GM12878 (cell line): ENCODE measurements around the gene RPL26. TPM values are rescaled to one million over a fixed set of nuclear protein-coding genes. Genes with fewer than 3 reads are reported as not detected.

Experiments used
- ATAC-seq: fragments of 200-7000 bp; cut with Tn5 transposase; 3 replicates; pipeline ENCODE4 v1.9.1; 2020; ENCODE audit warnings: mild to moderate bottlenecking, moderate library complexity
- BruUV-seq: library from RNA; stranded (reverse); fragments of 400-500 nt; replicated peaks from 2 replicates; lab custom pipeline; 2021; lab: Mats Ljungman, UMichigan
- CTCF ChIA-PET: fragments of 300-600 bp; sonication (Branson Sonifier 250); formaldehyde crosslinking; extraction: SDS; loops from one replicate; lab custom pipeline; 2021; ENCODE audit warnings: inconsistent platforms; lab: Yijun Ruan, JAX
- POLR2A ChIA-PET: fragments of 350-600 bp; formaldehyde crosslinking; extraction: SDS; loops from one replicate; lab custom pipeline; 2021; ENCODE audit warnings: inconsistent platforms; lab: Charles Lee
- RAD21 ChIA-PET: fragments of 300-600 bp; sonication (Branson Sonifier 250); formaldehyde crosslinking; loops from one replicate; lab custom pipeline; 2023; ENCODE audit warnings: antibody characterized with exemption; ENCODE audit not compliant: unreplicated experiment; lab: Charles Lee
- SMC1A ChIA-PET: fragments of 300-600 bp; sonication (Branson Sonifier 250); formaldehyde crosslinking; loops from one replicate; lab custom pipeline; 2023; ENCODE audit not compliant: unreplicated experiment, uncharacterized antibody; lab: Charles Lee
- DNase-seq: peaks from one replicate; pipeline ENCODE4 v3.0.0-alpha.2; 2011; ENCODE audit warnings: low read depth, low spot score
- FAIRE-seq: peaks from 3 replicates; lab custom pipeline; 2011; peaks lifted over from hg19 to GRCh38; lab: Jason Lieb, UNC
- H2AFZ ChIP-seq: 2 replicates; pipeline ENCODE4 v1.6.0; 2011; ENCODE audit warnings: low read depth, low read length, control low read depth; ENCODE audit not compliant: control insufficient read depth
- H3K27ac ChIP-seq: 2 replicates; pipeline ENCODE4 v1.5.1; 2011; ENCODE audit warnings: control low read depth; ENCODE audit not compliant: control insufficient read depth, insufficient read depth
- H3K27me3 ChIP-seq, 2 experiments: replicated peaks in 1 of 2; 2 replicates each; pipeline versions ENCODE4 v1.6.0 to v1.6.1; 2011; ENCODE audit warnings: low read length in 1 of 2; ENCODE audit not compliant: control insufficient read depth in 2 of 2, insufficient read depth in 2 of 2
- H3K36me3 ChIP-seq, 2 experiments: 2 replicates each; pipeline ENCODE4 v1.5.1; 2011; ENCODE audit warnings: low read length in 1 of 2; ENCODE audit not compliant: control insufficient read depth in 2 of 2, insufficient read depth in 2 of 2
- H3K4me1 ChIP-seq: 2 replicates; pipeline ENCODE4 v1.6.1; 2011; ENCODE audit warnings: mild to moderate bottlenecking, low read length, moderate library complexity, mixed read lengths; ENCODE audit not compliant: control insufficient read depth, insufficient read depth
- H3K4me2 ChIP-seq: 2 replicates; pipeline ENCODE4 v1.6.0; 2011; ENCODE audit warnings: control low read depth; ENCODE audit not compliant: control insufficient read depth, insufficient read depth
- H3K4me3 ChIP-seq: fragments of 200-600 bp; sonication (generic); 2 replicates; pipeline ENCODE4 v1.5.1; 2016
- H3K79me2 ChIP-seq: 2 replicates; pipeline ENCODE4 v1.6.0; 2011; ENCODE audit warnings: low read length; ENCODE audit not compliant: control insufficient read depth, insufficient read depth
- H3K9ac ChIP-seq: 2 replicates; pipeline ENCODE4 v1.8.0; 2011; ENCODE audit warnings: low read length, control low read depth, mixed read lengths; ENCODE audit not compliant: control insufficient read depth, insufficient read depth
- H3K9me3 ChIP-seq: replicated peaks from 3 replicates; pipeline ENCODE4 v1.5.1; 2011; ENCODE audit warnings: mild to moderate bottlenecking, low read length; ENCODE audit not compliant: control insufficient read depth, insufficient read depth
- H4K20me1 ChIP-seq: 2 replicates; pipeline ENCODE4 v1.6.0; 2011; ENCODE audit not compliant: control insufficient read depth, insufficient read depth
- CBX5 ChIP-seq: sonication (generic); IDR thresholded peaks from 2 replicates; pipeline ENCODE4 v1.6.1; 2016; ENCODE audit warnings: low read depth, moderate library complexity, mild to moderate bottlenecking, inconsistent platforms
- CREB1 ChIP-seq: IDR thresholded peaks from 2 replicates; pipeline ENCODE4 v1.6.1; 2012; ENCODE audit warnings: low read depth, mild to moderate bottlenecking, inconsistent platforms
- IRF4 ChIP-seq: IDR thresholded peaks from 2 replicates; pipeline ENCODE4 v1.6.1; 2011; ENCODE audit warnings: low read depth, low read length
- LARP7 ChIP-seq: fragments of 450-650 bp; IDR thresholded peaks from 2 replicates; pipeline ENCODE4 v1.6.1; 2017; ENCODE audit warnings: mild to moderate bottlenecking
- MXI1 ChIP-seq: fragments of 150-350 bp; IDR thresholded peaks from 2 replicates; pipeline ENCODE4 v1.6.1; 2011; ENCODE audit warnings: low read depth, mild to moderate bottlenecking, inconsistent platforms, low read length, improper control_type of control experiment
- NR2C1 ChIP-seq: fragments of 450-650 bp; IDR thresholded peaks from 2 replicates; pipeline ENCODE4 v1.6.1; 2017; ENCODE audit warnings: antibody characterized with exemption, mild to moderate bottlenecking, moderate library complexity
- RBBP5 ChIP-seq: fragments of 200-600 bp; sonication (generic); conservative IDR thresholded peaks from 2 replicates; pipeline ENCODE4 v1.6.1; 2016
- SMARCA5 ChIP-seq: fragments of 450-650 bp; IDR thresholded peaks from 2 replicates; pipeline ENCODE4 v1.6.1; 2017; ENCODE audit warnings: mild to moderate bottlenecking
- ZSCAN29 ChIP-seq: fragments of 450-650 bp; IDR thresholded peaks from 2 replicates; pipeline ENCODE4 v1.6.1; 2017; ENCODE audit warnings: mild to moderate bottlenecking, moderate library complexity
- WGBS: methylation state at CpG from one replicate; pipeline ENCODE4 v1.1.6; 2016; ENCODE audit warnings: low lambda C conversion rate; ENCODE audit not compliant: insufficient replicate concordance, insufficient coverage; ENCODE audit errors: missing lambda C conversion rate; 5-methylcytosine and 5-hydroxymethylcytosine counted together
- in situ Hi-C: fragments of 300-500 bp; cut with MboI; formaldehyde crosslinking; loops from 9 replicates; pipeline ENCODE4 v1.14.3; 2018; ENCODE audit warnings: mixed read lengths
- intact Hi-C: fragments of 100-400 bp; cut with micrococcal nuclease; formaldehyde crosslinking; loops from one replicate; pipeline ENCODE4 v1.14.2; 2022; ENCODE audit not compliant: unreplicated experiment
- polyA plus RNA-seq, 11 experiments: library from polyadenylated mRNA; depleted of rRNA in 4 of 11; unstranded in 6 of 11; stranded (reverse) in 5 of 11; fragments of >200 nt; fragmentation: Nextera tagmentation in 4 of 11; fragmentation: Illumina TruSeq in 1 of 11; extraction: Ambion mirVana in 4 of 11; extraction: Trizol in 1 of 11; gene quantifications; 1 replicate in 1 of 11; 2 replicates in 10 of 11; pipeline versions ENCODE4 v1.2.1 to v1.2.3, GENCODE V29; 2011 to 2016; ENCODE audit warnings: inconsistent platforms in 2 of 11, missing spikeins in 2 of 11, low read depth in 1 of 11
- total RNA-seq, 4 experiments: library from RNA; depleted of rRNA in 3 of 4; stranded (reverse); fragments of >200 nt in 3 of 4; fragmentation: Illumina TruSeq in 1 of 4; extraction: Trizol in 1 of 4; gene quantifications; 2 replicates each; pipeline versions ENCODE4 v1.2.1 to v1.2.3, GENCODE V29; 2013 to 2021
- TF ChIP-seq, protein P1 (sequence below): IDR thresholded peaks from 2 replicates; pipeline ENCODE4 v1.6.1; 2011; ENCODE audit warnings: low read depth, low read length, improper control_type of control experiment, borderline replicate concordance
- TF ChIP-seq, protein P2 (sequence below): IDR thresholded peaks from 2 replicates; pipeline ENCODE4 v1.6.1; 2012; ENCODE audit warnings: improper control_type of control experiment, low read depth, low read length; ENCODE audit not compliant: insufficient replicate concordance
- TF ChIP-seq, protein P3 (sequence below): fragments of 450-650 bp; IDR thresholded peaks from 2 replicates; pipeline ENCODE4 v1.6.1; 2017; ENCODE audit warnings: mild to moderate bottlenecking, moderate library complexity
- TF ChIP-seq, protein P4 (sequence below): IDR thresholded peaks from 2 replicates; pipeline ENCODE4 v1.6.1; 2012; ENCODE audit warnings: low read depth, low read length, improper control_type of control experiment

The RPL26 gene
- total and polyA plus RNA-seq, 10 of the 15 experiments (the other 5 are each of a cell fraction or from before 2014, with no cell fraction given): 1,451 to 9,244 (median 4,326) TPM

DNA sequence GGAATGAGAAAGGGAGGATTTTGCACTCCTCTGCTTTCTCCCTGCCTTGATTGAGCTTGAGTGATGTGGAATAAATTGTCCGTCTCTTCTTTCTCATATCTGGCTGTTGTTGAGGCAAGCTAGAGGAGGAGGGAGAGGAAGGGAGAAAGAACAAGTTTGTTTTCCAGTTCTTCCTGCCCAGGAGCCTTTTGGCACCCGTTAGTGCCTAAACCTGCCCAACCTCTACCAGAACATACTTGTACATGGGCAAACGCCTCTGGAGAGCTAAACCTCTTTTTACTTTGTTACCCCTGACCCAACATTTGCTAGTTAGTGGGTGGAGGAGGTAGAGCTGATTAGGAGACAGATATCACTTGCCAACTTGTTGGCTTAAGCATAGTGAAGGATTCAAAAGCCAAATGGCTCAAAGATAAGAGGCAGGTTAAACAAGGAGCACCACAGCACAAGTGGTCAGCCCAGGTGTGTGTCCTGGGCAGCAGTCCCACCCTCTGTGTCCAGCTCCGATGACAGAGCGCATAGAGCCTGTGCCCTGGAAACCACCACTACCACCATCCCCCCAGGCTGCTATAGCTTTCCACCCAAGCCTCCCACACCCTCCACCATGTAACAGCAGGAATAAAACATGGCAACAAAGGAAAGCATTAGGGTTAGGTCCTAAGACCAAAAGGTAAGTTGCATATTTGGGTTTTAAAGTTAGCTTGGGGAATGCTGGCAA, 36.9 kb downstream of the RPL26 start:
- Histone ChIP-seq H4K20me1 (no peaks in the 10 kb centered on the region), H3K4me1 (no peaks in the 10 kb centered on the region), H3K36me3 (no peaks in the 10 kb centered on the region), H3K9me3 (no peaks in the 10 kb centered on the region), H3K27me3 (no peaks in the 10 kb centered on the region), H2AFZ (no peak overlapping the region)
- ATAC-seq: no peak
- ChIA-PET SMC1A (no interaction called here), RAD21 (no interaction called here)
- no peak for FAIRE-seq
- WGBS: 54% methylated on average over 5 of the region's 5 CpGs
- no TSS peak for BruUV-seq
- in situ Hi-C loops (no loop called here), intact Hi-C loops (no loop called here)
- TF ChIP-seq MXI1: no peak
- no peak for TF ChIP-seq NR2C1
- TF ChIP-seq, protein P1, sequence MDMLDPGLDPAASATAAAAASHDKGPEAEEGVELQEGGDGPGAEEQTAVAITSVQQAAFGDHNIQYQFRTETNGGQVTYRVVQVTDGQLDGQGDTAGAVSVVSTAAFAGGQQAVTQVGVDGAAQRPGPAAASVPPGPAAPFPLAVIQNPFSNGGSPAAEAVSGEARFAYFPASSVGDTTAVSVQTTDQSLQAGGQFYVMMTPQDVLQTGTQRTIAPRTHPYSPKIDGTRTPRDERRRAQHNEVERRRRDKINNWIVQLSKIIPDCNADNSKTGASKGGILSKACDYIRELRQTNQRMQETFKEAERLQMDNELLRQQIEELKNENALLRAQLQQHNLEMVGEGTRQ: no peak
- no peak for TF ChIP-seq ZSCAN29
- TF ChIP-seq, protein P2, sequence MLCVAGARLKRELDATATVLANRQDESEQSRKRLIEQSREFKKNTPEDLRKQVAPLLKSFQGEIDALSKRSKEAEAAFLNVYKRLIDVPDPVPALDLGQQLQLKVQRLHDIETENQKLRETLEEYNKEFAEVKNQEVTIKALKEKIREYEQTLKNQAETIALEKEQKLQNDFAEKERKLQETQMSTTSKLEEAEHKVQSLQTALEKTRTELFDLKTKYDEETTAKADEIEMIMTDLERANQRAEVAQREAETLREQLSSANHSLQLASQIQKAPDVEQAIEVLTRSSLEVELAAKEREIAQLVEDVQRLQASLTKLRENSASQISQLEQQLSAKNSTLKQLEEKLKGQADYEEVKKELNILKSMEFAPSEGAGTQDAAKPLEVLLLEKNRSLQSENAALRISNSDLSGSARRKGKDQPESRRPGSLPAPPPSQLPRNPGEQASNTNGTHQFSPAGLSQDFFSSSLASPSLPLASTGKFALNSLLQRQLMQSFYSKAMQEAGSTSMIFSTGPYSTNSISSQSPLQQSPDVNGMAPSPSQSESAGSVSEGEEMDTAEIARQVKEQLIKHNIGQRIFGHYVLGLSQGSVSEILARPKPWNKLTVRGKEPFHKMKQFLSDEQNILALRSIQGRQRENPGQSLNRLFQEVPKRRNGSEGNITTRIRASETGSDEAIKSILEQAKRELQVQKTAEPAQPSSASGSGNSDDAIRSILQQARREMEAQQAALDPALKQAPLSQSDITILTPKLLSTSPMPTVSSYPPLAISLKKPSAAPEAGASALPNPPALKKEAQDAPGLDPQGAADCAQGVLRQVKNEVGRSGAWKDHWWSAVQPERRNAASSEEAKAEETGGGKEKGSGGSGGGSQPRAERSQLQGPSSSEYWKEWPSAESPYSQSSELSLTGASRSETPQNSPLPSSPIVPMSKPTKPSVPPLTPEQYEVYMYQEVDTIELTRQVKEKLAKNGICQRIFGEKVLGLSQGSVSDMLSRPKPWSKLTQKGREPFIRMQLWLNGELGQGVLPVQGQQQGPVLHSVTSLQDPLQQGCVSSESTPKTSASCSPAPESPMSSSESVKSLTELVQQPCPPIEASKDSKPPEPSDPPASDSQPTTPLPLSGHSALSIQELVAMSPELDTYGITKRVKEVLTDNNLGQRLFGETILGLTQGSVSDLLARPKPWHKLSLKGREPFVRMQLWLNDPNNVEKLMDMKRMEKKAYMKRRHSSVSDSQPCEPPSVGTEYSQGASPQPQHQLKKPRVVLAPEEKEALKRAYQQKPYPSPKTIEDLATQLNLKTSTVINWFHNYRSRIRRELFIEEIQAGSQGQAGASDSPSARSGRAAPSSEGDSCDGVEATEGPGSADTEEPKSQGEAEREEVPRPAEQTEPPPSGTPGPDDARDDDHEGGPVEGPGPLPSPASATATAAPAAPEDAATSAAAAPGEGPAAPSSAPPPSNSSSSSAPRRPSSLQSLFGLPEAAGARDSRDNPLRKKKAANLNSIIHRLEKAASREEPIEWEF: no peak
- no peak for TF ChIP-seq LARP7
- no peak for TF ChIP-seq CREB1
- TF ChIP-seq, protein P3, sequence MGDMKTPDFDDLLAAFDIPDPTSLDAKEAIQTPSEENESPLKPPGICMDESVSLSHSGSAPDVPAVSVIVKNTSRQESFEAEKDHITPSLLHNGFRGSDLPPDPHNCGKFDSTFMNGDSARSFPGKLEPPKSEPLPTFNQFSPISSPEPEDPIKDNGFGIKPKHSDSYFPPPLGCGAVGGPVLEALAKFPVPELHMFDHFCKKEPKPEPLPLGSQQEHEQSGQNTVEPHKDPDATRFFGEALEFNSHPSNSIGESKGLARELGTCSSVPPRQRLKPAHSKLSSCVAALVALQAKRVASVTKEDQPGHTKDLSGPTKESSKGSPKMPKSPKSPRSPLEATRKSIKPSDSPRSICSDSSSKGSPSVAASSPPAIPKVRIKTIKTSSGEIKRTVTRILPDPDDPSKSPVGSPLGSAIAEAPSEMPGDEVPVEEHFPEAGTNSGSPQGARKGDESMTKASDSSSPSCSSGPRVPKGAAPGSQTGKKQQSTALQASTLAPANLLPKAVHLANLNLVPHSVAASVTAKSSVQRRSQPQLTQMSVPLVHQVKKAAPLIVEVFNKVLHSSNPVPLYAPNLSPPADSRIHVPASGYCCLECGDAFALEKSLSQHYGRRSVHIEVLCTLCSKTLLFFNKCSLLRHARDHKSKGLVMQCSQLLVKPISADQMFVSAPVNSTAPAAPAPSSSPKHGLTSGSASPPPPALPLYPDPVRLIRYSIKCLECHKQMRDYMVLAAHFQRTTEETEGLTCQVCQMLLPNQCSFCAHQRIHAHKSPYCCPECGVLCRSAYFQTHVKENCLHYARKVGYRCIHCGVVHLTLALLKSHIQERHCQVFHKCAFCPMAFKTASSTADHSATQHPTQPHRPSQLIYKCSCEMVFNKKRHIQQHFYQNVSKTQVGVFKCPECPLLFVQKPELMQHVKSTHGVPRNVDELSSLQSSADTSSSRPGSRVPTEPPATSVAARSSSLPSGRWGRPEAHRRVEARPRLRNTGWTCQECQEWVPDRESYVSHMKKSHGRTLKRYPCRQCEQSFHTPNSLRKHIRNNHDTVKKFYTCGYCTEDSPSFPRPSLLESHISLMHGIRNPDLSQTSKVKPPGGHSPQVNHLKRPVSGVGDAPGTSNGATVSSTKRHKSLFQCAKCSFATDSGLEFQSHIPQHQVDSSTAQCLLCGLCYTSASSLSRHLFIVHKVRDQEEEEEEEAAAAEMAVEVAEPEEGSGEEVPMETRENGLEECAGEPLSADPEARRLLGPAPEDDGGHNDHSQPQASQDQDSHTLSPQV: no peak
- no peak for TF ChIP-seq IRF4
- TF ChIP-seq CBX5: no peak
- TF ChIP-seq SMARCA5: no peak
- TF ChIP-seq RBBP5: no peak
- TF ChIP-seq, protein P4, sequence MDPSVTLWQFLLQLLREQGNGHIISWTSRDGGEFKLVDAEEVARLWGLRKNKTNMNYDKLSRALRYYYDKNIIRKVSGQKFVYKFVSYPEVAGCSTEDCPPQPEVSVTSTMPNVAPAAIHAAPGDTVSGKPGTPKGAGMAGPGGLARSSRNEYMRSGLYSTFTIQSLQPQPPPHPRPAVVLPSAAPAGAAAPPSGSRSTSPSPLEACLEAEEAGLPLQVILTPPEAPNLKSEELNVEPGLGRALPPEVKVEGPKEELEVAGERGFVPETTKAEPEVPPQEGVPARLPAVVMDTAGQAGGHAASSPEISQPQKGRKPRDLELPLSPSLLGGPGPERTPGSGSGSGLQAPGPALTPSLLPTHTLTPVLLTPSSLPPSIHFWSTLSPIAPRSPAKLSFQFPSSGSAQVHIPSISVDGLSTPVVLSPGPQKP: no peak
- TF ChIP-seq, all 136 proteins: peak for 0
- Histone ChIP-seq H3K4me2 (no peak overlapping the region), H3K79me2 (no peaks in the 10 kb centered on the region), H3K9ac (no peak overlapping the region), H3K4me3 (no peak overlapping the region), H3K27ac (no peak overlapping the region)
- ChIA-PET POLR2A (no interaction called here), CTCF (no interaction called here)
- DNase-seq: no peak
